Activated T-cell treated with anti-CD3 and anti-CD28 coated beads, Interleukin-2, amount 50 U/mL, for 1 hour (primary cell): ENCODE data around the gene STARD9.
"Not testable (repeated sequence)": the region's sequence is repeated elsewhere in the genome, so short reads cannot be mapped to it uniquely, and the experiment has no call there.

Experiments
- DNase-seq: peaks from one replicate; pipeline ENCODE4 v3.0.0-alpha.2; 2020

The STARD9 gene

GRCh38 chr15:42591238-42591934 lies 16.0 kb downstream of the STARD9 start:
- DNase-seq = no peak

DNA sequence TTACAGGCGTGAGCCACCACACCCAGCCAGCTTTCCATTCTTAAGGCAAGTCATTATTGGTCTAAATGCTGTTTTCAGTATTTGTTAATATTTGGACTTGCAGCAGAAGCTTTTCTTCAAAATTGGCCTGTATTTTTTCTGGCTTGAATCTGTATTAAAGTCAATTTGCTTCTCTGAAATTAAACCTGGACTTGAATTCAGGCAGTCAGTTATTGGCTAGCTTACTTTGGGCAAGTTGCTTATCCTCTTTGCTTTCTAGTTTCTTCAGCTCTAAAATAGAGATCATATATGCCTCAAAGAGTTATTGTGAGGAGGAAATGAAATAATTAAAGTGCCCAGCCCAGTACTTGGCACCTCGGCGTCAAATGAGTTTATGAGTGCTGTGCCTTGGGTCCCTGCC lies 17.3 kb downstream of the STARD9 start:
- no peak for DNase-seq

GRCh38 chr15:42593143-42593542 lies 17.7 kb downstream of the STARD9 start:
- DNase-seq = no peak

GRCh38 chr15:42594095-42594494 lies 18.7 kb downstream of the STARD9 start:
- DNase-seq = no peak

DNA sequence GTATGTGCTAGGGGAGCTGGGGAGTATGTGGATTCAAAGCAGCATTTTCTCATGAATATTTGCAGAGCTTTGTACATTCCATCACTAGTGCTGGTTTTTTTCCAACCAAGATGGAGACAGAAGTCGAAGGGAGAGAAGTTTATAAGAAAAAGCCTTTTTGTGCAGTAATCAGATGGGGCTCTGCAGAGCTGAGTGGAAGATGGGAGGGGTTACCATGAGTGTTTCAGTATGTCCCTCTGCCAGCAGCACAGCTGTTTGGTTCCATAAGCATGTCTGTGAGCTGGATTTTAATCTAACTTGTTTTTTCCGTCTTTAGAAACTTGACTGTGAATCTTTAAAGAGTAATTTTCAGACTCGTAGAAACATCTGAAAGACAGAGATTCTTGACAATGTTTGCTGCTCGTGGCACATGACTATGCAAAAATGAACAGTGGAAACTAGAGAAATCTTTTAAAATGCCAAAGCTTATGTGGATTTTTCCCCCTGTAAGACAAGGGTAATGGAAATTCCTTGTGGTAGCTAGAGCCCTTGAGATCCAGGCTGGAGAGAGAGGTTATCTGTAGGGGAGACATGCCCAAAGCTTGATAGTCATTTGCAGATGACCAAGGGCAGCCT lies 20.3 kb downstream of the STARD9 start:
- no peak for DNase-seq

- not testable (repeated sequence) for DNase-seq
Measured at GRCh38 chr15:42601316-42601715, 25.9 kb downstream of the STARD9 start.

- DNase-seq = no peak
Measured at GRCh38 chr15:42602501-42602900, 27.1 kb downstream of the STARD9 start.

- DNase-seq = no peak
Measured at GRCh38 chr15:42603978-42604377, 28.6 kb downstream of the STARD9 start.

GRCh38 chr15:42604894-42605744 lies 29.7 kb downstream of the STARD9 start:
- DNase-seq = no peak

DNA sequence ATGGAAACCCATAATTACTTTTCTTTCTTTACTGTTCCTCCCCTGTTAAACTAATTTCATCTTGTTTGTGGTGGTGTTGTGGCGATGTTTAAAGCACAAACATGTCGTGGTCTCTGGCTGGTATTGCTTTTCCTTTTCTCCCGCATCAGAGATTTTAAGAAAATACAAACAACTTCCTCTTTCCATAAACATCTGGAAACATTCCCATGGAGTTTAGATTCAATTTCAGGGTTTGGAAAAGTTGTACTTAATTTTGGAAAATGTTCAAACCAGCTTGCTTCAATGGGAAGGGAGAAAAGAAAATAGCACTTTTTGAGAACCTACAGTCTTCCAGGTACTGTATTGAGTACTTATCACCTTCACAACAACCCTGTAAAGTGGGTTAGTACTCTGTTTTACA lies 30.4 kb downstream of the STARD9 start:
- no peak for DNase-seq

DNA sequence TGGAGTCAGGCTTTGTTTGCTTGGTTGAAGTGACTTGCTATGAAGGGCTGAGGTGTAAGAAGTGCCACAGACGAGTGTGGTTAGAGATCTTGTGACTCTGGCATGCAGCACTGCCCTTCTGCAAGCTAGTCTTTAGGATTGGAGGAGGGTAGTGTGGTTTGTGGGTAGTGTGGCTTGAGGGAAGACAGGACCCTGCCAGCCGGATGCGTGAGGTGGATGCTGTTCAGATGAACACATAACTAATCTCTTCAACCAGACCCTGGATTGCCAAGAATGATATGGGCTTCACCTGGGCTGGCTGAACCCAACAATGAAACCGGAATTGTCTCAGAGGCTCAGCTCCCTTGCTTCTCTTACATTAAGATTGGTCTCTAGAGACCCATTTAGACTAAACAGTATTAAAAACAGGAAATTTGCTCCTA lies 32.7 kb downstream of the STARD9 start:
- peak; percentile 26 for DNase-seq

GRCh38 chr15:42608752-42609488 lies 33.5 kb downstream of the STARD9 start:
- DNase-seq = no peak

DNA sequence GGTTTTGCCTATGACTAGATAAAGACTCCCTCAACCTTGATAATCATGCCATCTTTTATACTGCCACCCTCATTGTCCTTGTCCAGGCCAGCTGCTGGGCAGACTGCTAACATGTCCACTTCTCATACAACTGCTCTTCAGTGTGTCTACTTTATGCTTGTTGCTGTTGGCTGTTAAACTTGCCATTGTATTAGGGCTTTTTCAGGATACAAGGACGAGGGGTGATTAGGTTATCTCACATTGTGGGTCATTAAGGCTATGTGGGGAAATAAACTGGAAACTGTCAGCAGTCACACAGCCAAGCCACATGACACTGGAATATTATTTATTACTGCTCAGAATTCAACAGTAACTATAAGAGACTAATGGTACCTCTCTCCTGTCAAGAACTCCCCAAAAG lies 36.1 kb downstream of the STARD9 start:
- no peak for DNase-seq

GRCh38 chr15:42612367-42612912 lies 37.0 kb downstream of the STARD9 start:
- DNase-seq = no peak

DNA sequence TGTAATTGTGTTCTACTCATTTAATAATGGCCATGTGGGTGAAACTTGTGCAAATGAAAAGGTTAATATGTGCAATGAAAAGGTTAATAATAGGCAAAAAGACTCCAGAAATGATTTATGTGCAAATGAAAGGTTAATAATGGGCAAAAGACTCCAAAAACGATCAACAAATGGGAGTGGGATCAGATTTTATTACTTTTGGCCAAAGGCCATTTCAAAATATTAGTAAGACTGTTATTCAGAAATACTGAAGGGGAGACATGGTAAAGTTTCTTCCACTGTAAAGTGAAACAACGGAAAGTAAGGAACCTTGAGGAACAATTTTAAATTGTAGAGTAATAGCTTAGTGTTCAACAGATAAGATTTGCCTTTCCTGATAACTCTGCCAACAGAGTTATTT lies 40.7 kb downstream of the STARD9 start:
- no peak for DNase-seq

GRCh38 chr15:42619656-42620371 lies 44.4 kb downstream of the STARD9 start:
- DNase-seq = no peak

- DNase-seq = no peak
Measured at GRCh38 chr15:42621386-42621785, 46.0 kb downstream of the STARD9 start.

GRCh38 chr15:42621996-42622925 lies 46.9 kb downstream of the STARD9 start:
- DNase-seq = no peak

DNA sequence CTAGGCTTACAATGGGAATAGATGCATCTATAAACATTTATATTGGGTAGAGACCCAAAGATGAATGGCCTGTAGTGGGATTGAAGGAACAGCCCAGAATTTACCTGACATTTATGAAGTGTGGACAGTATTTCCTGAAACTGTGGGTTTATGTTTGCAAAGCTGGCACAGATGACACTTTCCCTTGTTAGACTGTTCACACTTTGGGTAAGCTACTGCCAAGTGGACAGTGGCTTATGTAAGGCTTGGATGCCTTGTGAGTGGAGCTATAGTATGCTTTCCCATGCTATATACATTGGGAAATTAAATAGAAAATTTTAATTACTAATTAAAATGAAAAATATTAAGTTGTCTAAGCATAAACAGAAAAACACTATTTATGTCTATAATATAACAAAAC lies 48.5 kb downstream of the STARD9 start:
- no peak for DNase-seq

DNA sequence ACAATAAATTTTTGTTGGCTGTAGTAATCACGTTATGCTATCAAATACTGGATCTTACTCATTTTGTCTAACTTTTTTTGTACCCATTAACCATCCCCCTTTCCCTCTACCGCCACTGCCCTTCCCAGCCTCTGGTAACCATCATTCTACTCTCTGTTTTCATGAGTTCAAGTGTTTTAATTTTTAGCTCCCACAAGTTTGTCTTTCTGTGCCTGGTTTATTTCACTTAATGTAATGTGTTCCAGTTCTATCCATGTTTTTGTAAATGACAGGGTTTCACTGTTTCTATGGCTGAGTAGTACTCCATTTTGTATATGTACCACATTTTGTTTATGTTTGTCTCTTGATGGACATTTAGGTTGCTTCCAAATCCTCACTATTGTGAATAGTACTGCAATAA lies 52.1 kb downstream of the STARD9 start:
- no peak for DNase-seq

DNA sequence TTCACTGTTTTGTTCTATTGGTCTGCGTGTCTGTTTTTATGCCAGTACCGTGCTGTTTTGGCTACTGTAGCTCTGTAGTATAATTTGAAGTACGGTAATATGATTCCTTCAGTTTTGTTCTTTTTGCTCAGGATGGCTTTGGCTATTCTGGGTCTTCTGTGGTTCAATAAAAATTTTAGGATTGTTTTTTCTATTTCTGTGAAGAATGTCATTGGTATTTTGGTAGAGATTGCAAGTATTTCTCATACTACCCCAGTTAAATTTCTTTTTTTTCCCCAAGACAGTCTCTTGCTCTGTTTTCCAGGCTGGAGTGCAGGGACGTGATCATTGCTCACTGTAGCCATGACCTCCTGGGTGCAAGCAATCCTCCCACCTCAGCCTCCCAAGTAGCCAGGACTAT lies 53.4 kb downstream of the STARD9 start:
- no peak for DNase-seq
